ENCODE results near the gene BANP.
"Not testable (repeated sequence)": the region's sequence is repeated elsewhere in the genome, so short reads cannot be mapped to it uniquely, and the experiment has no call there.

Gene BANP

GRCh38 chr16:87992142-87992541, 40.9 kb downstream of the BANP start:
- H4K8ac ChIP-seq (ENCODE audit: low read depth, low read length); DNase-seq; H2BK15ac ChIP-seq (replicated peaks; ENCODE audit: low read depth); H3K27me3 ChIP-seq (ENCODE audit: insufficient read depth, low read length, poor library complexity); H3K4ac ChIP-seq (ENCODE audit: low read depth, low read length); H2AK5ac ChIP-seq (ENCODE audit: low read length); H3K36me3 ChIP-seq (ENCODE audit: control insufficient read depth, insufficient read depth, low read length); H2BK5ac ChIP-seq (ENCODE audit: low read length); H3K18ac ChIP-seq (ENCODE audit: low read length); H3K4me3 ChIP-seq (ENCODE audit: low read length); H4K5ac ChIP-seq (ENCODE audit: low read length); H3K27ac ChIP-seq (ENCODE audit: low read depth, low read length); H3K79me2 ChIP-seq (ENCODE audit: control insufficient read depth, insufficient read depth, low read length); H3K9ac ChIP-seq (ENCODE audit: low read length); H2BK120ac ChIP-seq (ENCODE audit: low read depth, low read length); H3K23ac ChIP-seq (ENCODE audit: low read length); H3K4me1 ChIP-seq (ENCODE audit: control insufficient read depth, low read depth, low read length); H3K4me2 ChIP-seq (ENCODE audit: low read length); H3K56ac ChIP-seq (ENCODE audit: low read length): not testable (repeated sequence)
- WGBS (ENCODE audit: extremely low coverage, insufficient coverage, low lambda C conversion rate), result no CpG with 5 or more reads among the region's 7 CpGs
- peaks cover 14% of the 10 kb centered on the region for H3K79me1 ChIP-seq (ENCODE audit: low read length)

- H3K36me3 ChIP-seq (ENCODE audit: control insufficient read depth, insufficient read depth, low read length), result no peaks in the 10 kb centered on the region
Measured at GRCh38 chr16:87993901-87994300, 42.7 kb downstream of the BANP start.

DNA sequence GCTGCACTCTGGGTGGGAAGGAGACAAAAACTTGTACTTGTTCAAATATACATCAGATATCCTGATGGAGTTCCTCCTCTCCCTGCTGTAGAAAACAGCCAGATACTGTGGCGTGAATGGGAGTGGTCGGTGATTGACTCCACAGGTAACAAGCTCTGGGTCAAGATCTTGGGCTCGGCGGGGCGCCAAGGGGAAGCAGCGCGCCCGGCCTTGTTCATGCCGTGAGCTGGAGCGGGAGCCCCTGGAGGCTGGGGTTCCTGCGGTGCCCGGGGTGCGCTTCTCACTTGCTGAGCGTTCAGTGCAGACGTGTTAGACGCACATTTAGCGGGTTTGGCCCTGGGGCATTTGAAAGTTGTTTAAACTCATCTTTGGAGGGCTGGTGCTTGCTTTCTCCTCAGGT, 44.4 kb downstream of the BANP start:
- no peak overlapping the region for H2BK5ac ChIP-seq (ENCODE audit: low read length)
- no peaks in the 10 kb centered on the region for H3K4me1 ChIP-seq (ENCODE audit: control insufficient read depth, low read depth, low read length)
- H2AK5ac ChIP-seq (ENCODE audit: low read length), result no peak overlapping the region
- no peak overlapping the region for H3K23ac ChIP-seq (ENCODE audit: low read length)
- DNase-seq, result no peak
- H3K36me3 ChIP-seq (ENCODE audit: control insufficient read depth, insufficient read depth, low read length), result no peaks in the 10 kb centered on the region
- no peak overlapping the region for H3K9ac ChIP-seq (ENCODE audit: low read length)
- no peak overlapping the region for H3K56ac ChIP-seq (ENCODE audit: low read length)
- peaks cover 6% of the 10 kb centered on the region for H3K79me2 ChIP-seq (ENCODE audit: control insufficient read depth, insufficient read depth, low read length)
- H3K4me2 ChIP-seq (ENCODE audit: low read length), result no peak overlapping the region
- H3K4me3 ChIP-seq (ENCODE audit: low read length), result no peak overlapping the region
- H3K4ac ChIP-seq (ENCODE audit: low read depth, low read length), result no peak overlapping the region
- no peak overlapping the region for H4K5ac ChIP-seq (ENCODE audit: low read length)
- no CpG with 5 or more reads among the region's 17 CpGs for WGBS (ENCODE audit: extremely low coverage, insufficient coverage, low lambda C conversion rate)
- H3K79me1 ChIP-seq (ENCODE audit: low read length), result peaks cover 18% of the 10 kb centered on the region
- H2BK15ac ChIP-seq (replicated peaks; ENCODE audit: low read depth), result no peak overlapping the region
- H3K18ac ChIP-seq (ENCODE audit: low read length), result no peak overlapping the region
- no peak overlapping the region for H3K27ac ChIP-seq (ENCODE audit: low read depth, low read length)
- no peak overlapping the region for H2BK120ac ChIP-seq (ENCODE audit: low read depth, low read length)
- H4K8ac ChIP-seq (ENCODE audit: low read depth, low read length), result no peak overlapping the region
- no peaks in the 10 kb centered on the region for H3K27me3 ChIP-seq (ENCODE audit: insufficient read depth, low read length, poor library complexity)

More at GRCh38 chr16:87993901-87994300, 42.7 kb downstream of the BANP start:
- Histone ChIP-seq H2AK5ac (ENCODE audit: low read length) (no peak overlapping the region), H3K79me1 (ENCODE audit: low read length) (peaks cover 18% of the 10 kb centered on the region), H3K27me3 (ENCODE audit: insufficient read depth, low read length, poor library complexity) (no peaks in the 10 kb centered on the region), H3K56ac (ENCODE audit: low read length) (no peak overlapping the region), H3K79me2 (ENCODE audit: control insufficient read depth, insufficient read depth, low read length) (peaks cover 6% of the 10 kb centered on the region), H3K4me2 (ENCODE audit: low read length) (no peak overlapping the region), H3K4me1 (ENCODE audit: control insufficient read depth, low read depth, low read length) (no peaks in the 10 kb centered on the region), H3K9ac (ENCODE audit: low read length) (no peak overlapping the region), H3K18ac (ENCODE audit: low read length) (no peak overlapping the region), H3K4ac (ENCODE audit: low read depth, low read length) (no peak overlapping the region), H4K8ac (ENCODE audit: low read depth, low read length) (no peak overlapping the region), H2BK15ac (replicated peaks; ENCODE audit: low read depth) (no peak overlapping the region), H3K23ac (ENCODE audit: low read length) (no peak overlapping the region), H2BK5ac (ENCODE audit: low read length) (no peak overlapping the region), H3K4me3 (ENCODE audit: low read length) (no peak overlapping the region), H3K27ac (ENCODE audit: low read depth, low read length) (no peak overlapping the region), H2BK120ac (ENCODE audit: low read depth, low read length) (no peak overlapping the region), H4K5ac (ENCODE audit: low read length) (no peak overlapping the region)
- DNase-seq, result no peak
- WGBS (ENCODE audit: extremely low coverage, insufficient coverage, low lambda C conversion rate), result no CpG with 5 or more reads among the region's 17 CpGs

GRCh38 chr16:87996962-87997880, 46.0 kb downstream of the BANP start:
- Histone ChIP-seq H4K8ac (ENCODE audit: low read depth, low read length) (no peak overlapping the region), H3K79me2 (ENCODE audit: control insufficient read depth, insufficient read depth, low read length) (peaks cover 8% of the 10 kb centered on the region), H2BK15ac (replicated peaks; ENCODE audit: low read depth) (no peak overlapping the region), H3K36me3 (ENCODE audit: control insufficient read depth, insufficient read depth, low read length) (no peaks in the 10 kb centered on the region), H3K23ac (ENCODE audit: low read length) (no peak overlapping the region), H3K56ac (ENCODE audit: low read length) (no peak overlapping the region), H2AK5ac (ENCODE audit: low read length) (no peak overlapping the region), H3K4me1 (ENCODE audit: control insufficient read depth, low read depth, low read length) (no peaks in the 10 kb centered on the region), H3K27ac (ENCODE audit: low read depth, low read length) (no peak overlapping the region), H3K4me2 (ENCODE audit: low read length) (no peak overlapping the region), H3K18ac (ENCODE audit: low read length) (no peak overlapping the region), H2BK5ac (ENCODE audit: low read length) (no peak overlapping the region), H2BK120ac (ENCODE audit: low read depth, low read length) (no peak overlapping the region), H3K79me1 (ENCODE audit: low read length) (peaks cover 21% of the 10 kb centered on the region), H3K4me3 (ENCODE audit: low read length) (no peak overlapping the region), H3K4ac (ENCODE audit: low read depth, low read length) (no peak overlapping the region), H4K5ac (ENCODE audit: low read length) (no peak overlapping the region), H3K9ac (ENCODE audit: low read length) (no peak overlapping the region), H3K27me3 (ENCODE audit: insufficient read depth, low read length, poor library complexity) (no peaks in the 10 kb centered on the region)
- DNase-seq, result no peak
- WGBS (ENCODE audit: extremely low coverage, insufficient coverage, low lambda C conversion rate), result no CpG with 5 or more reads among the region's 8 CpGs

GRCh38 chr16:87998184-87998793, 47.1 kb downstream of the BANP start:
- not testable (repeated sequence) for H3K56ac ChIP-seq (ENCODE audit: low read length); H4K8ac ChIP-seq (ENCODE audit: low read depth, low read length); H2AK5ac ChIP-seq (ENCODE audit: low read length); H2BK120ac ChIP-seq (ENCODE audit: low read depth, low read length); H3K4ac ChIP-seq (ENCODE audit: low read depth, low read length); H3K79me2 ChIP-seq (ENCODE audit: control insufficient read depth, insufficient read depth, low read length); DNase-seq; H2BK15ac ChIP-seq (replicated peaks; ENCODE audit: low read depth); H4K5ac ChIP-seq (ENCODE audit: low read length); H3K18ac ChIP-seq (ENCODE audit: low read length); H3K27me3 ChIP-seq (ENCODE audit: insufficient read depth, low read length, poor library complexity); H3K4me2 ChIP-seq (ENCODE audit: low read length); H3K36me3 ChIP-seq (ENCODE audit: control insufficient read depth, insufficient read depth, low read length); H2BK5ac ChIP-seq (ENCODE audit: low read length); H3K4me3 ChIP-seq (ENCODE audit: low read length); H3K9ac ChIP-seq (ENCODE audit: low read length); H3K27ac ChIP-seq (ENCODE audit: low read depth, low read length); H3K4me1 ChIP-seq (ENCODE audit: control insufficient read depth, low read depth, low read length); H3K23ac ChIP-seq (ENCODE audit: low read length)
- no CpG with 5 or more reads among the region's 32 CpGs for WGBS (ENCODE audit: extremely low coverage, insufficient coverage, low lambda C conversion rate)
- H3K79me1 ChIP-seq (ENCODE audit: low read length), result peaks cover 19% of the 10 kb centered on the region

All from mesendoderm (in vitro differentiated cells).